Midbrain (tissue), 1 donor: Measurements from ENCODE around the gene ARPC1A.

ENCODE experiments used
- DNase-seq: peaks from one replicate; lab custom pipeline; 2025; lab: John Stamatoyannopoulos, UW

Gene ARPC1A

DNA sequence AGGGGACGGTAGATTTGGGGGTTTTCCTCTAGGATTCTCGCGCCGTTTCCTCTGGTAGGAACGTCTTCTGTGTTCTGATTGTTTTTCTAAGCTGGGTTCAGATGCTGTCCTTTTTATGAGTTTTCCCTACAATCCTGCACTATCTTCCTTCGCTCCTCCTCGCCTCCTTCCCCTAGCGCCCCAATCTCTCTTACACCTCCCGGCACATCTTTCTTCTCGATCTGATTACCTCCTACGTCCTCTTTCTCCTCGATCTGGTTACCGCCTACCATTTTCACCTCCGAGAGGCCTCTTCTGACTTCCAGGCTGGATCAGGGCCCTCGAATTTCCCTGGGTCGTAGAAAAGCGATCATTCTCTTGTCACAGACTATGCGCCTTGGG is 83.5 kb downstream of the ARPC1A start:
- no peak for DNase-seq

DNA sequence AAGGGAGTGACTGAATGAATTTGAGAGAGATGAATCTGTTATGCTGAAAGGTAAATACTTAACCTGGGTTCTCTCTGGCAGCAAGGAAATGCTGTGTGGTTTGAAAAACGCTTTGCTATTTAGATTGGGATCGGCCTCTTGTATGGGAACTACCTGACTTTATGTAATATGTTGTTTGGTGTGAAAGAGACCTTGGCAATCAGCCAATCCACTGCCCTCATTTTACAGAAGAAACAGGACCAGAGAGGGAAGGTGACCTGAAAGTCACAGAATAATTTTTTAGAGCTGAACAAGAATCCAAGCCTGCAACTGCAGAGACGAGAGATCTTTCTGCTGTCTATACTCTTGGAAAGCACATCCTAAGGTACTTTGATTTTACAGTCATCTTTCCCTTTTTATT is 84.1 kb downstream of the ARPC1A start:
- DNase-seq = no peak

DNA sequence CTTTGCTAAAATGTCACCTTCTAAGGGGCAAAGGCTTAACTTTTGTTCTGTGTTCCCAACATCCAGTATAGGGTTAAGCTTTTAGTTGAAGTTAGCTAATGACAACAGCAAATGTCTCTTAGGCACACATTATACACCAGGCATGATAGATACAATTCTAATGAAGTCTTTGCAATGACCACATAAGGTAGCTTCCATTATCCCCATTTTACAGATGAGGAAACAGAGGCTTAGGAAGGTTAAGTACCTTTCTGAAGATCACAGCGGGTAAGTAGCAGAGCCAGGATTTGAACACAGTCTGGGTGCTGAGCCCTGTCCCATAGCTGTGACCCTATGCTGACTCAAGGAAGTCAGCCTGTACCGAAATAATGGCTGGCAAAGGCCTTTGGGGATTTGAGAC is 84.9 kb downstream of the ARPC1A start:
- no peak for DNase-seq

DNA sequence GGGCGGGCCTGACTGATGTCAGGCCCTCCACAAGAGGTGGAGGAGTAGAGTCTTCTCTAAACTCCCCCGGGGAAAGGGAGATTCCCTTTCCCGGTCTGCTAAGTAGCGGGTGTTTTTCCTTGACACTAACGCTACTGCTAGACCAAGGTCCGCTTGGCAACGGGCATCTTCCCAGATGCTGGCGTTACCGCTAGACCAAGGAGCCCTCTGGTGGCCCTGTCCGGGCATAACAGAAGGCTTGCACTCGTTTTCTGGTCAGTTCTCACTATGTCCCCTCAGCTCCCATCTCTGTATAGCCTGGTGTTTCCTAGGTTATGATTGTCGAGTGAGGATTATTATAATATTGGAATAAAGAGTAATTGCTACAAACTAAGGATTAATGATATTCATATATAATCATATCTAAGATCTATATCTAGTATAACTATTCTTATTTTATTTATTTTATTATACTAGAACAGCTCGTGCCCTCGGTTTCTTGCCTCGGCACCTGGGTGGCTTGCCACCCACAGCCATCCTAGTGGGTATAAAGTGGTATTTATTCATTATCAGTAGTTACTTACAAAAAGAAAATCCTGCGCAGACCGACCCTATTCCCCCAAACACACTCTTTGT is 89.9 kb downstream of the ARPC1A start:
- DNase-seq = peak; percentile 41
